HepG2 (cell line): ENCODE results near the gene CAPN12. TPM values are rescaled to one million over a fixed set of nuclear protein-coding genes. Genes with fewer than 3 reads are reported as not detected.

Source experiments
- ATAC-seq: fragments of 200-7000 bp; cut with Tn5 transposase; 3 replicates; pipeline ENCODE4 v1.9.1; 2020; ENCODE audit warnings: mild to moderate bottlenecking, moderate library complexity
- BruUV-seq: library from RNA; stranded (reverse); fragments of 400-500 nt; replicated peaks from 2 replicates; lab custom pipeline; 2021; lab: Mats Ljungman, UMichigan
- CTCF ChIA-PET: fragments of 300-600 bp; formaldehyde crosslinking; extraction: SDS; loops from one replicate; lab custom pipeline; 2021; ENCODE audit warnings: low total read pairs, inconsistent platforms, low intra/inter-chr PET ratio; lab: Yijun Ruan, JAX
- POLR2A ChIA-PET: fragments of 350-600 bp; sonication (Branson Sonifier 250); formaldehyde crosslinking; loops from one replicate; lab custom pipeline; 2020; ENCODE audit warnings: antibody characterized with exemption, inconsistent platforms; lab: Yijun Ruan, JAX
- DNase-seq: peaks from one replicate; pipeline ENCODE4 v3.0.0-alpha.2; 2015; ENCODE audit warnings: low spot score
- FAIRE-seq: peaks from 3 replicates; lab custom pipeline; 2011; peaks lifted over from hg19 to GRCh38; lab: Jason Lieb, UNC
- H2AFZ ChIP-seq: one replicate; pipeline ENCODE4 v1.6.1; 2011; ENCODE audit warnings: low read length, inconsistent platforms
- H3K27ac ChIP-seq: fragments of 300-600 bp; 3 replicates; pipeline ENCODE4 v1.8.0; 2011; ENCODE audit warnings: mixed run types, mild to moderate bottlenecking, mixed read lengths, low read length, inconsistent platforms; ENCODE audit not compliant: insufficient read depth; ENCODE audit errors: extremely low read length
- H3K27me3 ChIP-seq, 2 experiments: fragments of 200-600 bp in 1 of 2; 2 replicates in 1 of 2; 3 replicates in 1 of 2; pipeline versions ENCODE4 v1.6.0 to v1.8.0; 2011; ENCODE audit warnings: low read length in 2 of 2, mild to moderate bottlenecking in 2 of 2, moderate library complexity in 2 of 2, inconsistent platforms in 1 of 2; ENCODE audit not compliant: insufficient read depth in 2 of 2, control insufficient read depth in 1 of 2
- H3K36me3 ChIP-seq, 2 experiments: fragments of 200-600 bp in 1 of 2; replicated peaks in 1 of 2; 2 replicates in 1 of 2; 3 replicates in 1 of 2; pipeline versions ENCODE4 v1.5.1 to v1.8.0; 2011; ENCODE audit warnings: low read length in 2 of 2, inconsistent platforms in 1 of 2; ENCODE audit not compliant: insufficient read depth in 2 of 2, control insufficient read depth in 1 of 2
- H3K4me1 ChIP-seq: 2 replicates; pipeline ENCODE4 v1.5.1; 2012; ENCODE audit warnings: low read length, inconsistent platforms; ENCODE audit not compliant: insufficient read depth
- H3K4me2 ChIP-seq: 2 replicates; pipeline ENCODE4 v1.6.0; 2011; ENCODE audit warnings: low read depth, low read length, inconsistent platforms
- H3K4me3 ChIP-seq, 3 experiments: fragments of 200-600 bp in 1 of 3; sonication (generic), shearing (Covaris generic) in 1 of 3; replicated peaks in 1 of 3; 2 replicates each; pipeline ENCODE4 v1.5.1; 2011 to 2016; ENCODE audit warnings: low read length in 3 of 3, inconsistent platforms in 2 of 3, low read depth in 2 of 3, mild to moderate bottlenecking in 2 of 3, control low read depth in 1 of 3, mixed read lengths in 1 of 3; ENCODE audit not compliant: insufficient read depth in 1 of 3
- H3K79me2 ChIP-seq: one replicate; pipeline ENCODE4 v1.6.1; 2011; ENCODE audit warnings: low read length, inconsistent platforms; ENCODE audit not compliant: insufficient read depth
- H3K9ac ChIP-seq: 2 replicates; pipeline ENCODE4 v1.6.0; 2011; ENCODE audit warnings: mild to moderate bottlenecking, low read depth, low read length, inconsistent platforms; ENCODE audit not compliant: insufficient read depth
- H3K9me3 ChIP-seq: 2 replicates; pipeline ENCODE4 v1.5.1; 2012; ENCODE audit warnings: mild to moderate bottlenecking, low read length
- H4K20me1 ChIP-seq: 2 replicates; pipeline ENCODE4 v1.6.0; 2011; ENCODE audit warnings: inconsistent platforms, mild to moderate bottlenecking, low read length, moderate library complexity; ENCODE audit not compliant: insufficient read depth
- AGO2 ChIP-seq: fragments of 200-400 bp; formaldehyde crosslinking; optimal IDR thresholded peaks from 2 replicates; pipeline ENCODE3; 2017; ENCODE audit warnings: mild to moderate bottlenecking, low read depth, low read length, moderate library complexity
- FOXK2 ChIP-seq: fragments of 450-650 bp; IDR thresholded peaks from 2 replicates; pipeline ENCODE4 v1.6.1; 2016
- IKZF1 ChIP-seq: fragments of 450-650 bp; IDR thresholded peaks from 2 replicates; pipeline ENCODE4 v1.7.1; 2016
- RBM22 ChIP-seq: fragments of 200-400 bp; formaldehyde crosslinking; optimal IDR thresholded peaks from 2 replicates; pipeline ENCODE3; 2017; ENCODE audit warnings: mild to moderate bottlenecking, low read length, moderate library complexity
- ZNF121 ChIP-seq: sonication (generic); formaldehyde crosslinking; IDR thresholded peaks from 2 replicates; pipeline ENCODE4 v1.5.0; 2020; ENCODE audit warnings: mild to moderate bottlenecking, missing genetic modification reagents
- WGBS: methylation state at CpG from one replicate; pipeline ENCODE4 v1.1.6; 2017; ENCODE audit warnings: low lambda C conversion rate; 5-methylcytosine and 5-hydroxymethylcytosine counted together
- in situ Hi-C: cut with HindIII; loops from 2 replicates; pipeline ENCODE4 v1.10.0; 2017; ENCODE audit warnings: low pct_unique_long_range_greater_than_20kb; ENCODE audit not compliant: extremely low pct_ligation_motif_present
- intact Hi-C: fragments of 100-400 bp; cut with micrococcal nuclease; formaldehyde crosslinking; loops from one replicate; pipeline ENCODE4 v1.10.0; 2022; ENCODE audit not compliant: unreplicated experiment
- polyA plus RNA-seq, 8 experiments: library from polyadenylated mRNA; depleted of rRNA in 3 of 8; stranded (reverse) in 7 of 8; unstranded in 1 of 8; fragments of >200 nt; fragmentation: Illumina TruSeq in 4 of 8; extraction: Trizol in 4 of 8; gene quantifications; 2 replicates each; pipeline versions ENCODE4 v1.2.1 to v1.2.3, GENCODE V29; 2011 to 2016; ENCODE audit warnings: low read depth in 4 of 8, missing spikeins in 1 of 8, mixed read lengths in 1 of 8; ENCODE audit not compliant: insufficient read depth in 1 of 8
- total RNA-seq, 5 experiments: library from RNA; depleted of rRNA; stranded (reverse); fragments of >200 nt; fragmentation: Illumina TruSeq; extraction: Trizol; gene quantifications; 2 replicates each; pipeline ENCODE4 v1.2.3, GENCODE V29; 2016; ENCODE audit warnings: low read depth in 1 of 5
- TF ChIP-seq, protein P1 (sequence below): IDR thresholded peaks from 2 replicates; pipeline ENCODE4 v1.6.1; 2012; ENCODE audit warnings: inconsistent platforms

The CAPN12 gene
- total and polyA plus RNA-seq, 2 of the 13 experiments (the other 11 are each of a cell fraction or from before 2014, with no cell fraction given), result 1.6 to 13.6 TPM

GRCh38 chr19:38723990-38724854, 20.1 kb downstream of the CAPN12 start:
- H3K9me3 ChIP-seq, result no peaks in the 10 kb centered on the region
- H3K27ac ChIP-seq, result no peak overlapping the region
- POLR2A ChIA-PET, result interaction anchor here (1.4 to 3.2 kb wide), 3 partner anchors 41 to 77 kb away, joined by 3 to 13 read pairs (median 5); partner anchors contain the start of gene ACTN4
- peaks cover 27 to 59% of the 10 kb centered on the region in 2 experiments for H3K36me3 ChIP-seq
- H3K4me3 ChIP-seq, result no peak overlapping the region
- intact Hi-C loops, result loop anchor here (2.0 to 5.0 kb wide), 2 partner anchors 23 to 72 kb away; no protein-coding TSS in a partner anchor
- WGBS, result 95% methylated on average over 25 of the region's 42 CpGs
- H3K27me3 ChIP-seq, result no peaks in the 10 kb centered on the region
- FAIRE-seq (no peak), DNase-seq (no peak), ATAC-seq (no peak)
- CTCF ChIA-PET, result no interaction called here
- in situ Hi-C loops, result no loop called here
- H4K20me1 ChIP-seq, result no peaks in the 10 kb centered on the region
- no peak overlapping the region for H2AFZ ChIP-seq
- H3K79me2 ChIP-seq, result no peaks in the 10 kb centered on the region
- H3K4me1 ChIP-seq, result peaks cover 42% of the 10 kb centered on the region
- no peak overlapping the region for H3K9ac ChIP-seq
- TSS peak; percentile 46 for BruUV-seq
- H3K4me2 ChIP-seq, result no peak overlapping the region
- no peak for TF ChIP-seq FOXK2
- TF ChIP-seq ZNF121 (CRISPR knock-in tag), result peak; percentile 63; the same call in 1 of the 2 replicates
- peak; percentile 81 for TF ChIP-seq AGO2
- TF ChIP-seq, all 625 proteins: peak for 2

DNA sequence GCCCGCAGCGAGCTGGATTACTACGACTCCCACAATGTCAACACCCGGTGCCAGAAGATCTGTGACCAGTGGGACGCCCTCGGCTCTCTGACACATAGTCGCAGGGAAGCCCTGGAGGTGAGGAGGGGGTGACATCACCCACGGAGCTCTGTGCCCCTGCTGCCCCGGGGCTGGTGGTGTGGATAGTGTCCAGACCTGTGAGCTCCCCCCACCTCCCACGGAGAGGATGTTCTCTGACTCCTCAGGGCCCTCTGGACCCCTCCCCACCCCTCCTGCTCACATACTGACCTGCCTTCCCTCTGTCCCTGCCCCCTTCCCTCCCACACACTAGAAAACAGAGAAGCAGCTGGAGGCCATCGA, 20.7 kb downstream of the CAPN12 start:
- H3K4me1 ChIP-seq, result peaks cover 49% of the 10 kb centered on the region
- no peak overlapping the region for H3K4me2 ChIP-seq
- no peaks in the 10 kb centered on the region for H3K9me3 ChIP-seq
- DNase-seq (no peak), ATAC-seq (no peak), FAIRE-seq (no peak)
- no peaks in the 10 kb centered on the region for H4K20me1 ChIP-seq
- intact Hi-C loops, result loop anchor here (2.0 to 5.0 kb wide), 2 partner anchors 23 to 71 kb away; no protein-coding TSS in a partner anchor
- no peak overlapping the region for H2AFZ ChIP-seq
- H3K36me3 ChIP-seq, result peaks cover 24 to 66% of the 10 kb centered on the region in 2 experiments
- POLR2A ChIA-PET, result interaction anchor here (1.4 to 3.2 kb wide), 4 partner anchors 22 to 76 kb away, joined by 3 to 26 read pairs (median 9); partner anchors contain the start of gene ACTN4
- in situ Hi-C loops, result no loop called here
- H3K9ac ChIP-seq, result no peak overlapping the region
- no TSS peak for BruUV-seq
- no peaks in the 10 kb centered on the region for H3K27me3 ChIP-seq
- TF ChIP-seq, protein P1, sequence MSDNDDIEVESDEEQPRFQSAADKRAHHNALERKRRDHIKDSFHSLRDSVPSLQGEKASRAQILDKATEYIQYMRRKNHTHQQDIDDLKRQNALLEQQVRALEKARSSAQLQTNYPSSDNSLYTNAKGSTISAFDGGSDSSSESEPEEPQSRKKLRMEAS, result no peak
- TF ChIP-seq RBM22, result peak; percentile 42
- TF ChIP-seq IKZF1, result no peak
- H3K79me2 ChIP-seq, result no peaks in the 10 kb centered on the region
- CTCF ChIA-PET, result no interaction called here
- WGBS, result 85% methylated on average over 4 of the region's 11 CpGs
- peak overlapping the region; percentile 82 for H3K27ac ChIP-seq
- no peak overlapping the region for H3K4me3 ChIP-seq
